HEK293T (cell line): ENCODE results near the gene BTN2A1.
A peak's percentile ranks its signal among the peaks of the same experiment; 100 is the strongest.

Experiments
- CTCF ChIA-PET: fragments of 350-600 bp; formaldehyde crosslinking; extraction: SDS; loops from one replicate; lab custom pipeline; 2021; ENCODE audit warnings: antibody characterized with exemption, inconsistent platforms; lab: Yijun Ruan, JAX
- POLR2A ChIA-PET: fragments of 350-600 bp; formaldehyde crosslinking; extraction: SDS; loops from one replicate; lab custom pipeline; 2020; ENCODE audit warnings: antibody characterized with exemption, inconsistent platforms; lab: Yijun Ruan, JAX
- DNase-seq: peaks from one replicate; pipeline ENCODE4 v3.0.0; 2012; ENCODE audit warnings: mixed read lengths; ENCODE audit errors: extremely low spot score
- ARNT ChIP-seq: fragments of 450-650 bp; IDR thresholded peaks from 2 replicates; pipeline ENCODE4 v1.6.1; 2017; ENCODE audit warnings: mild to moderate bottlenecking
- BHLHE40 ChIP-seq: fragments of 450-650 bp; IDR thresholded peaks from 2 replicates; pipeline ENCODE4 v1.6.1; 2016; ENCODE audit warnings: mild to moderate bottlenecking, moderate library complexity, borderline replicate concordance
- CTBP1 ChIP-seq: fragments of 450-650 bp; IDR thresholded peaks from 2 replicates; pipeline ENCODE4 v1.6.1; 2016; ENCODE audit warnings: borderline replicate concordance
- ELF4 ChIP-seq: fragments of 450-650 bp; IDR thresholded peaks from 2 replicates; pipeline ENCODE4 v1.6.1; 2017; ENCODE audit warnings: antibody characterized with exemption
- FOXA1 ChIP-seq: fragments of 450-650 bp; IDR thresholded peaks from 2 replicates; pipeline ENCODE4 v1.6.1; 2016; ENCODE audit warnings: mild to moderate bottlenecking
- FOXK2 ChIP-seq: fragments of 450-650 bp; IDR thresholded peaks from 2 replicates; pipeline ENCODE4 v1.6.1; 2016; ENCODE audit warnings: mild to moderate bottlenecking
- FOXM1 ChIP-seq: fragments of 450-650 bp; IDR thresholded peaks from 2 replicates; pipeline ENCODE4 v1.6.1; 2017; ENCODE audit warnings: mild to moderate bottlenecking, borderline replicate concordance
- HDGF ChIP-seq: fragments of 450-650 bp; IDR thresholded peaks from 2 replicates; pipeline ENCODE4 v1.6.1; 2017; ENCODE audit warnings: antibody characterized with exemption, borderline replicate concordance
- L3MBTL2 ChIP-seq: fragments of 450-650 bp; conservative IDR thresholded peaks from 2 replicates; pipeline ENCODE4 v1.6.1; 2016; ENCODE audit warnings: mild to moderate bottlenecking
- LEF1 ChIP-seq: fragments of 450-650 bp; IDR thresholded peaks from 2 replicates; pipeline ENCODE4 v1.6.1; 2017; ENCODE audit warnings: mild to moderate bottlenecking, borderline replicate concordance
- NFRKB ChIP-seq: fragments of 450-650 bp; IDR thresholded peaks from 2 replicates; pipeline ENCODE4 v1.6.1; 2016; ENCODE audit warnings: mild to moderate bottlenecking, moderate library complexity
- PKNOX1 ChIP-seq: fragments of 450-650 bp; IDR thresholded peaks from 2 replicates; pipeline ENCODE4 v1.6.1; 2016
- SP1 ChIP-seq: fragments of 450-650 bp; IDR thresholded peaks from 2 replicates; pipeline ENCODE4 v1.6.1; 2017
- SUZ12 ChIP-seq: fragments of 450-650 bp; IDR thresholded peaks from 2 replicates; pipeline ENCODE4 v1.6.1; 2016; ENCODE audit warnings: mild to moderate bottlenecking
- TARDBP ChIP-seq: fragments of 450-650 bp; IDR thresholded peaks from 2 replicates; pipeline ENCODE4 v1.6.1; 2016
- ZNF384 ChIP-seq: fragments of 450-650 bp; IDR thresholded peaks from 2 replicates; pipeline ENCODE4 v1.6.1; 2016

BTN2A1 gene

GRCh38 chr6:26489996-26490964 is 32.5 kb downstream of the BTN2A1 start:
- DNase-seq = no peak
- TF ChIP-seq ZNF384 = no peak
- TF ChIP-seq ARNT = no peak
- TF ChIP-seq SP1 = no peak
- no peak for TF ChIP-seq SUZ12
- no peak for TF ChIP-seq TARDBP
- no peak for TF ChIP-seq FOXK2
- TF ChIP-seq L3MBTL2 = no peak
- no peak for TF ChIP-seq FOXA1
- no peak for TF ChIP-seq PKNOX1
- no peak for TF ChIP-seq LEF1
- no peak for TF ChIP-seq FOXM1
- no peak for TF ChIP-seq CTBP1
- no peak for TF ChIP-seq BHLHE40
- no peak for TF ChIP-seq NFRKB
- TF ChIP-seq ELF4 = no peak
- no peak for TF ChIP-seq HDGF
- POLR2A ChIA-PET = interaction anchor here (1.2 kb wide), 1 partner anchor 16 kb away, joined by 6 read pairs; no protein-coding TSS in a partner anchor
- CTCF ChIA-PET = no interaction called here

GRCh38 chr6:26491604-26492003 is 33.8 kb downstream of the BTN2A1 start:
- DNase-seq = no peak
- ChIA-PET CTCF (no interaction called here), POLR2A (no interaction called here)
- TF ChIP-seq ZNF384 (no peak), CTBP1 (no peak), ARNT (no peak), HDGF (no peak), FOXA1 (no peak), FOXM1 (no peak), FOXK2 (no peak), L3MBTL2 (no peak), TARDBP (no peak), LEF1 (no peak), NFRKB (no peak)

- ChIA-PET CTCF (no interaction called here), POLR2A (interaction anchor here (0.7 kb wide), 1 partner anchor 148 kb away, joined by 3 read pairs; no protein-coding TSS in a partner anchor)
- no peak for TF ChIP-seq FOXK2
- TF ChIP-seq HDGF = no peak
- no peak for TF ChIP-seq ELF4
- TF ChIP-seq BHLHE40 = no peak
- TF ChIP-seq ZNF384 = no peak
- TF ChIP-seq TARDBP = no peak
- no peak for TF ChIP-seq PKNOX1
- TF ChIP-seq FOXA1 = no peak
- no peak for TF ChIP-seq FOXM1
- no peak for TF ChIP-seq SUZ12
- no peak for TF ChIP-seq LEF1
- TF ChIP-seq SP1 = no peak
- DNase-seq = peak; percentile 27
Observed at GRCh38 chr6:26493258-26493657, 35.5 kb downstream of the BTN2A1 start.

GRCh38 chr6:26494117-26494516 is 36.4 kb downstream of the BTN2A1 start:
- TF ChIP-seq LEF1 (no peak), SUZ12 (no peak), CTBP1 (no peak), ZNF384 (no peak), PKNOX1 (no peak), NFRKB (no peak), SP1 (no peak), FOXK2 (no peak), FOXM1 (no peak), BHLHE40 (no peak), ELF4 (no peak)
- POLR2A ChIA-PET = no interaction called here
- CTCF ChIA-PET = no interaction called here
- DNase-seq = no peak

DNA sequence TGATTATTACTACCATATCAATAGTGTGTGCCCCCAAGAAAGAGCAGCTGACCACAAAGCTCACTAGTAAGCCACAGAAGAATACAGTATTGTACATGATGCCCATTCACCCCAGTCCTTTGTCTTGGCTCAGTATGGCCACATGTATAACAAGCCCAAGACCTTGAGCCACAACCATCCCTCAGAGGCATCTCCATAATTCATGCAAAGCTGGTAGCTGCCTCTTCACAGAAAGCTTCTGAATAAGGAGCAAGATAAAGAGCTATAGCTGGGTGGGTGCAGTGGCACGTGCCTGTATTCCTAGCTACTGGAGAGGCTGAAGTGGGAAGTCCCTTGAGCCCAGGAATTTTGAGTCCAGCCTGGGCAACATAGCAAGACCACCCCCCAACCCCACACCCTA is 37.5 kb downstream of the BTN2A1 start:
- ChIA-PET CTCF (no interaction called here), POLR2A (no interaction called here)
- no peak for TF ChIP-seq NFRKB
- no peak for TF ChIP-seq SP1
- DNase-seq = no peak

GRCh38 chr6:26497610-26498009 is 39.9 kb downstream of the BTN2A1 start:
- POLR2A ChIA-PET = interaction anchor here (1.0 kb wide), 1 partner anchor 13 kb away, joined by 3 read pairs; no protein-coding TSS in a partner anchor
- no peak for DNase-seq
- TF ChIP-seq ELF4 (no peak), ZNF384 (no peak), SUZ12 (no peak), L3MBTL2 (no peak), FOXA1 (no peak), FOXK2 (no peak), ARNT (no peak), HDGF (no peak), LEF1 (no peak), BHLHE40 (no peak), PKNOX1 (no peak), SP1 (no peak), TARDBP (no peak), FOXM1 (no peak), CTBP1 (no peak), NFRKB (no peak)
- CTCF ChIA-PET = no interaction called here
